ENCODE data around the gene RASL10A. TPM values are rescaled to one million over a fixed set of nuclear protein-coding genes. Genes with fewer than 3 reads are reported as not detected.
A peak's percentile ranks its signal among the peaks of the same experiment; 100 is the strongest.

Gene RASL10A
- total RNA-seq, 1 donor from 2014 or later, result 1.3 TPM

DNA sequence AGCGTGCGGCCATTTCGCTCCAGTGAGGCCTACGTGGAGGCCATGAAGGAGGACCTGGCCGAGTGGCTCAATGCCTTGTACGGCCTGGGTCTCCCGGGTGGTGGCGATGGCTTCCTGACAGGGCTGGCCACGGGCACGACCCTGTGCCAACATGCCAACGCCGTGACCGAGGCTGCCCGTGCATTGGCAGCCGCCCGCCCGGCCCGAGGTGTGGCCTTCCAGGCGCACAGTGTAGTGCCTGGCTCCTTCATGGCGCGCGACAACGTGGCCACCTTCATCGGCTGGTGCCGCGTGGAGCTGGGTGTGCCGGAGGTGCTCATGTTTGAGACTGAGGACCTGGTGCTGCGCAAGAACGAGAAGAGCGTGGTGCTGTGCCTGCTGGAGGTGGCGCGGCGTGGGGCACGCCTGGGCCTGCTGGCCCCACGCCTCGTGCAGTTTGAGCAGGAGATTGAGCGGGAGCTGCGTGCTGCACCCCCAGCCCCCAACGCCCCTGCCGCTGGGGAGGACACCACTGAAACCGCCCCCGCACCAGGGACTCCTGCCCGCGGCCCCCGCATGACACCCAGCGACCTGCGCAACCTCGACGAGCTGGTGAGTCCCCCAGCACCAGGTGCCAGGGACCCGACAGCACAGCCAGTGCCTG is 7.2 kb downstream of the RASL10A start:
- intact Hi-C loops (cut with DNase I), result loop anchor here (5.0 kb wide), 1 partner anchor 49 kb away; no protein-coding TSS in a partner anchor
- DNase-seq (ENCODE audit: low spot score), result no peak

- intact Hi-C loops (cut with DNase I), result loop anchor here (2.0 to 5.0 kb wide), 3 partner anchors 39 to 81 kb away; partner anchors contain the start of genes AP1B1 and EWSR1
- DNase-seq (ENCODE audit: low spot score), result no peak
These were observed 7.8 kb downstream of the RASL10A start for GRCh38 chr22:29307596-29308147.

GRCh38 chr22:29306835-29307595 is 8.5 kb downstream of the RASL10A start:
- intact Hi-C loops (cut with DNase I), result loop anchor here (2.0 to 5.0 kb wide), 3 partner anchors 38 to 82 kb away; partner anchors contain the start of genes AP1B1 and EWSR1
- peak; percentile 90 for DNase-seq (ENCODE audit: low spot score)

- peak; percentile 92 for DNase-seq (ENCODE audit: low spot score)
These were observed 9.2 kb downstream of the RASL10A start, which contains the start of gene GAS2L1 for GRCh38 chr22:29306175-29306834. Gene GAS2L1, plus strand, starts transcription at chr22:29306650. Its CDS starts 1,456 bp downstream, at chr22:29308106.

GRCh38 chr22:29305836-29306174 is 9.7 kb downstream of the RASL10A start:
- intact Hi-C loops (cut with DNase I), result loop anchor here (2.0 to 5.0 kb wide), 3 partner anchors 37 to 83 kb away; partner anchors contain the start of genes AP1B1 and EWSR1
- no peak for DNase-seq (ENCODE audit: low spot score)

More at GRCh38 chr22:29306175-29306834, 9.2 kb downstream of the RASL10A start, which contains the start of gene GAS2L1:
- intact Hi-C loops (cut with DNase I), result loop anchor here (2.0 to 5.0 kb wide), 3 partner anchors 38 to 82 kb away; partner anchors contain the start of genes AP1B1 and EWSR1

- intact Hi-C loops (cut with DNase I), result no loop called here
- no peak for DNase-seq (ENCODE audit: low spot score)
These were observed 12.6 kb downstream of the RASL10A start for GRCh38 chr22:29302681-29303465.

DNA sequence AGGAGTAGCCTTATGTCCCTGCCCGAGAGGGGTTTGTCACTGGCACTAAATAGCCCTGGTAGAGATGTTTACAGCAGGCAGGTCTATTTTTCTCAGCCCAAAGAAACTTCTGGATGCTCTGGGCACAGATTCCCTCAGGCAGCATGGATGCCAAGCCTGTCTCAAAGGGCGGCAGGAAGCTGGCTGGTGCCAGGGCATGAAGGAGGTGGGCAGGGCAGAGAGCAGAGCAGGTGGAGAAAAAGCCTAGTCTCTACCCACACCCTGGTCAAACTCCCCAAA is 13.2 kb downstream of the RASL10A start:
- no peak for DNase-seq (ENCODE audit: low spot score)
- intact Hi-C loops (cut with DNase I), result no loop called here

GRCh38 chr22:29301716-29302401 is 13.6 kb downstream of the RASL10A start:
- DNase-seq (ENCODE audit: low spot score), result no peak
- intact Hi-C loops (cut with DNase I), result no loop called here

DNA sequence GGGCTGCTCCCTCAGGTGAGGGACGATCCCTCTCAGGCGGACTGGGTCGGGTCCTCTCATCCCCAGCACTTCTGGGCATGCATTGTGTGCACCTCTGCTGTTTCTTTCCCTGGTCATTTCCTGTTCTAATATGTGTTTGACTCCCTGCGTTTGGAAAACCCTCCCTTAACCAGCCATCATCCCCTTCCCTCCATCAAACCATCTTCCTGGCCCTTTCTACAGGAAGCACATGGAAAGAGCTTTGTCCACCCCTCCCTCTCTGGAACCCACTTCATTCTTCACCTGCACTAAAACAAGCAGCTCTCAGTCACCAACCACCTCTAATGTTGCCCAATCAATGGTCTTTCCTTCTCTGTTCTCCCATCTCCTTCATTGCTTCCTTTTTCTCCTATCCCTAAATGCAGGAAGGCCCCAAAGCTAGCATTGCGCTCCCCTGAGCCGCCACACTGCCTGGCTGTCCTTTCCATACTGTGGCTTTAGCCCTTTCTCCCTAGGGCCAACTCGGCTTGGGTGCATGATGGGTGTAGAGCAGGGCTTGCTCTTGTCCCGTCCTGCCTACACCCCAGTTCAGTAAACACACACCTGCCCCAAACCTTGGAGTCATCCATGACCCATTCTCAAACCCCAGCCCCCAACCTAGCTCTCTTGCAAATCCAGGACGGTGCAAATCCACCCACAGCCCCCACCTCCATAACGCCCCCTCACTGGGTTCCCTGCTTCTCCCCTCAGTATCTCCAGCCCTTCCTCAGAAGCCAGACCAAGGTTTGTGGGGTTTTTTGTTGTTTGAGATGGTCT is 14.5 kb downstream of the RASL10A start:
- intact Hi-C loops (cut with DNase I), result no loop called here
- DNase-seq (ENCODE audit: low spot score), result no peak

DNA sequence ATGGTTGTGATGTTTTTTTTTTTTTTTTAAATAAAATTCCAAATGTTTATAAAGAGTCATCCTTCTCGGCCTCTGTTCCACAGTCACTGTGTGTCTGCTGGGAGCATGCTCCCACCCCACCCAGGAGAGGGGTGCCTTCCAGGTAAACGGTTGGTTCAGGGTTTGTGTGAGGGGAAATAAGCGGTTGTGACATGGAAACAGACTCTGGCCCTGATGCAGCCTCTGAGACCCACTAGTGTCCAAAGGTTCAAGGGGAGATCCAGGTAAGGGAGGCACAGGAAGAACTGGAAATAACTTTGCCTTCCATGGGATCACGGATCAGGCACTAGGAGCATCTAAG is 15.1 kb downstream of the RASL10A start:
- intact Hi-C loops (cut with DNase I), result no loop called here
- DNase-seq (ENCODE audit: low spot score), result no peak

DNA sequence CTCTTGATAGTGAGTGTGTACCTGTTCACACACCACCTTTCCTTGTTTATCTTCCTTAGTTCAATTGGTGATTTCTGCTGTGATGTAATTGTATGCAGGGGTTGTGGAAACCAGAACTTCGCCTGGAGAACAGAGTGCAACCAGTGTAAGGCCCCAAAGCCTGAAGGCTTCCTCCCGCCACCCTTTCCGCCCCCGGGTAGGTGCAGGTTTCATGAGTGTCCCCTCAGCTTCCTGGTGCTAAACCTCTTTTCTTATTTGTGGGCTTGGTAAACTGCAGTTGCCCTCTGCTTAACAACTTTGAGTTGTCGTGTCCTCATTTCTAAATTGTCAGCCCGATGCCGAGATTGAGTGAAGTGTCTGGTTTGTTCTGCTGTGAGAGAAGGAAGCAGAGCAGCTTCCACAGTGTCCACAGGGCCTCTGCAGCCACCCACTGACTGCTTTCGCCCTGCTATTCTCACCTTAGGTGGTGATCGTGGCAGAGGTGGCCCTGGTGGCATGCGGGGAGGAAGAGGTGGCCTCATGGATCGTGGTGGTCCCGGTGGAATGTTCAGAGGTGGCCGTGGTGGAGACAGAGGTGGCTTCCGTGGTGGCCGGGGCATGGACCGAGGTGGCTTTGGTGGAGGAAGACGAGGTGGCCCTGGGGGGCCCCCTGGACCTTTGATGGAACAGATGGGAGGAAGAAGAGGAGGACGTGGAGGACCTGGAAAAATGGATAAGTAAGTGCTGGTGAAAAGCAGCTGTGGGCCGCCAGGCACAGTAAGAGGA is 16.2 kb downstream of the RASL10A start:
- no peak for DNase-seq (ENCODE audit: low spot score)
- intact Hi-C loops (cut with DNase I), result no loop called here

- no peak for DNase-seq (ENCODE audit: low spot score)
- intact Hi-C loops (cut with DNase I), result no loop called here
These were observed 16.9 kb downstream of the RASL10A start for GRCh38 chr22:29298641-29299040.

DNA sequence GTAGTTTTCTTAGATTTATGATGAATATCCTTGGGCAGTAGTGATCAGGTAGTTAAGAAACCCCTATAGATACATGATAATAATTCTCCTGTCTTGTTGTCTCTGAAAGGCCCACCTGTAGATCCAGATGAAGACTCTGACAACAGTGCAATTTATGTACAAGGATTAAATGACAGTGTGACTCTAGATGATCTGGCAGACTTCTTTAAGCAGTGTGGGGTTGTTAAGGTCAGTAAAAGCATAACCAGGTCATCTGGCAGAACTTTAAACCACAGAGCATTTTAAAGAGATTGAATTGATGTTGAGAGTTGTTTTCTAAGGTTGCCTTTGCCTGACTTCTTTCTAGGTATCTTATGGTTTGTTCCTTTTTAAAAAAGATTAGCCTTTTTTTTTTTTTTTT is 23.1 kb downstream of the RASL10A start:
- intact Hi-C loops (cut with DNase I), result no loop called here
- no peak for DNase-seq (ENCODE audit: low spot score)

DNA sequence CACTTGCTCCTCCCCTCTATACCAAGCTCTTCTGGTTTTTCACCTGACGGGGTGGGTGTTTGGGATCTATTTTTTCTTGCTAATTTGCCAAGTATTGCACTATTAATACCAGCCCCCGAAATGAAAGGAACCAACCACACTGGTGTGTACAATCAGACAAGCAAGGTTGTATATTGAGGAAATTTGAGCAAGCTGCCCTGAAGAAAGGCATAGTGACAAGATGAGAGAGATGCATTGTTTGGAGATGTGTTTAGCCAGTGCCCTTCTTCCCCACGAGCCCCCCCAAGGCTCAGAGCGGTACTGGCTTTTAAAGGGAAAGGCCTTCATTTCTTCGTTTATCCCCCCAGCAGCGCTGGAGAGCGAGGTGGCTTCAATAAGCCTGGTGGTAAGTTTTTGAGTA is 24.3 kb downstream of the RASL10A start:
- DNase-seq (ENCODE audit: low spot score), result no peak
- intact Hi-C loops (cut with DNase I), result no loop called here

- no peak for DNase-seq (ENCODE audit: low spot score)
- intact Hi-C loops (cut with DNase I), result no loop called here
These were observed 25.4 kb downstream of the RASL10A start for GRCh38 chr22:29290061-29290460.

DNA sequence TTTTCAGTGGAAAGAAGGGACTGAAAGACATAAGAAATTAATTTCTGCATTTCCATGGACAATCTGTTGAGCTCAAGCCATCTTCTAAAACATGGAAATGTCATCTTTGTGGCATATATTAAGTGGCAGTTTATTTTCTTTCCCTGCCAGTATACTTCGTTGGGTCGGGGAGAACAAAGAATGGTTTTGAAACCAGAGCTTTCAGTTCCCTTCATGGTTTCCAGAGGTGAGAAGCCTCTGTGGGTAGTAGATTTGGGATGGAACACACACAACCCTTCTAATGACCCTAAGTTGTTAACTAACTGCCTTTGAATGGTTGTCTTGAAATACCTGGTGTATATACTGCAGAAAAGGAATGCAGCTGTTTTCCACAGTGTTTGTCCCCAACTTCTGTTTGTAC is 26.7 kb downstream of the RASL10A start:
- no peak for DNase-seq (ENCODE audit: low spot score)
- intact Hi-C loops (cut with DNase I), result no loop called here

DNA sequence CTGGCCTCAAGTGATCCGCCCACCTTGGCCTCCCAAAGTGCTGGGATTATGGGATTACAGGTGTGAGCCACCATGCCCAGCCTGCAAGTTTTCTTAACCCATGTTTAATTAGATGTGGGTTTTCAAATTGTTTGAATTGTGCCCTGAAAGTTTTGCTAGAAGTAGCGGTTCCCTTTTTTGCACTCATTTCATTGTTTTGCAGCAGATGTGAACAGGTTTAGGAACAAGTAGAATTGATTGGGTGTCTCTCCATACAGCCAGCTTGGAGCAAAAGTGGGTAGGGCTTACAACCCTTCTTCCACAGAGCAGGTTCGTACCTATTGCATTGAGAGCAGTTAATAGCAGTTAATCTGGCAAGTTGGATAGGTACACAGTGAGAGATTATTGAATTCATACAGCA is 31.3 kb downstream of the RASL10A start:
- intact Hi-C loops (cut with DNase I), result no loop called here
- DNase-seq (ENCODE audit: low spot score), result no peak
